ENCODE results near the gene LINGO1. TPM values are rescaled to one million over a fixed set of nuclear protein-coding genes. Genes with fewer than 3 reads are reported as not detected.

The LINGO1 gene
- polyA plus RNA-seq (2012; ENCODE audit: insufficient read depth, insufficient read length, low read depth), result 44.0 TPM

- TF ChIP-seq CTCF (IDR thresholded peaks at IDR 0.05; ENCODE audit: low read depth, low read length), result no peak
- peaks cover 16% of the 10 kb centered on the region for H3K4me1 ChIP-seq
- no peak for DNase-seq
- peaks cover 21% of the 10 kb centered on the region for H3K27me3 ChIP-seq
- no peaks in the 10 kb centered on the region; the same call in 1 of the 2 replicates for H3K9me3 ChIP-seq
- H3K4me3 ChIP-seq (ENCODE audit: low read depth, low read length), result peak within 1 kb of the TSS; percentile 61
- no peaks in the 10 kb centered on the region for H3K36me3 ChIP-seq
Measured at GRCh38 chr15:77632534-77633133, at the start of gene LINGO1. Gene LINGO1, minus strand, starts transcription at chr15:77632912. Its CDS starts 597 bp downstream, at chr15:77632315.

GRCh38 chr15:77681362-77681761, 48.6 kb upstream of the LINGO1 start:
- no peaks in the 10 kb centered on the region for H3K4me1 ChIP-seq
- no peak overlapping the region for H3K4me3 ChIP-seq (ENCODE audit: low read depth, low read length)
- no peaks in the 10 kb centered on the region for H3K27me3 ChIP-seq
- no peak for DNase-seq
- H3K36me3 ChIP-seq, result no peaks in the 10 kb centered on the region
- no peak for TF ChIP-seq CTCF (IDR thresholded peaks at IDR 0.05; ENCODE audit: low read depth, low read length)
- H3K9me3 ChIP-seq, result no peaks in the 10 kb centered on the region

- H3K4me1 ChIP-seq, result no peaks in the 10 kb centered on the region
- H3K9me3 ChIP-seq, result no peaks in the 10 kb centered on the region
- H3K36me3 ChIP-seq, result no peaks in the 10 kb centered on the region
- DNase-seq, result no peak
- no peaks in the 10 kb centered on the region for H3K27me3 ChIP-seq
- no peak for TF ChIP-seq CTCF (IDR thresholded peaks at IDR 0.05; ENCODE audit: low read depth, low read length)
- no peak overlapping the region for H3K4me3 ChIP-seq (ENCODE audit: low read depth, low read length)
Measured at GRCh38 chr15:77676569-77677375, 44.1 kb upstream of the LINGO1 start.

- TF ChIP-seq CTCF (IDR thresholded peaks at IDR 0.05; ENCODE audit: low read depth, low read length), result no peak
- H3K4me3 ChIP-seq (ENCODE audit: low read depth, low read length), result no peak overlapping the region
- H3K27me3 ChIP-seq, result no peaks in the 10 kb centered on the region
- H3K36me3 ChIP-seq, result no peaks in the 10 kb centered on the region
- no peak for DNase-seq
- H3K4me1 ChIP-seq, result peaks cover 8% of the 10 kb centered on the region
- no peaks in the 10 kb centered on the region for H3K9me3 ChIP-seq
Measured at GRCh38 chr15:77675806-77676415, 43.2 kb upstream of the LINGO1 start.

GRCh38 chr15:77674327-77674726, 41.6 kb upstream of the LINGO1 start:
- H3K9me3 ChIP-seq, result no peaks in the 10 kb centered on the region
- TF ChIP-seq CTCF (IDR thresholded peaks at IDR 0.05; ENCODE audit: low read depth, low read length), result no peak
- no peak overlapping the region for H3K4me3 ChIP-seq (ENCODE audit: low read depth, low read length)
- H3K27me3 ChIP-seq, result no peaks in the 10 kb centered on the region
- H3K36me3 ChIP-seq, result no peaks in the 10 kb centered on the region
- peaks cover 8% of the 10 kb centered on the region for H3K4me1 ChIP-seq
- DNase-seq, result no peak

All from BE2C (cell line).